BLaER1 treated with 17β-estradiol and CSF1 and Interleukin-3, amounts not matched to agents 10 nM and 100 nM (cell line): Measurements from ENCODE around the gene DCST2.

ENCODE experiments used
- H3K27ac ChIP-seq, 11 experiments: shearing (Covaris generic); formaldehyde crosslinking; 2 replicates each; pipeline ENCODE4 v1.8.1; 2022
- H3K27me3 ChIP-seq, 11 experiments: shearing (Covaris generic); formaldehyde crosslinking; 2 replicates each; pipeline ENCODE4 v1.8.1; 2022
- H3K36me3 ChIP-seq, 11 experiments: shearing (Covaris generic); formaldehyde crosslinking; 2 replicates each; pipeline ENCODE4 v1.8.1; 2022
- H3K4me1 ChIP-seq, 10 experiments: shearing (Covaris generic); formaldehyde crosslinking; 2 replicates each; pipeline ENCODE4 v1.8.1; 2022
- H3K4me2 ChIP-seq, 11 experiments: shearing (Covaris generic); formaldehyde crosslinking; 2 replicates each; pipeline ENCODE4 v1.8.1; 2022
- H3K4me3 ChIP-seq, 10 experiments: shearing (Covaris generic); formaldehyde crosslinking; 2 replicates each; pipeline ENCODE4 v1.8.1; 2022
- H3K9ac ChIP-seq, 11 experiments: shearing (Covaris generic); formaldehyde crosslinking; 2 replicates each; pipeline ENCODE4 v1.8.1; 2022
- H3K9me3 ChIP-seq, 11 experiments: shearing (Covaris generic); formaldehyde crosslinking; replicated peaks in 1 of 11; 2 replicates each; pipeline ENCODE4 v1.8.1; 2022
- H4K20me1 ChIP-seq, 11 experiments: shearing (Covaris generic); formaldehyde crosslinking; 2 replicates each; pipeline ENCODE4 v1.8.1; 2022
- Cebpa-rat ChIP-seq, 11 experiments: shearing (Covaris generic); IDR thresholded peaks; 2 replicates each; pipeline ENCODE4 v1.8.1; 2022

Gene DCST2

GRCh38 chr1:155057104-155057503, 23.5 kb upstream of the DCST2 start:
- Histone ChIP-seq H3K4me3 (no peak overlapping the region), H4K20me1 (peaks cover 12 to 98% (median 33%) of the 10 kb centered on the region in 11 experiments; a peak in 21 of 22 replicates), H3K4me1 (peaks cover 36 to 38% (median 37%) of the 10 kb centered on the region in 10 experiments), H3K9me3 (no peaks in the 10 kb centered on the region), H3K9ac (peak overlapping the region in 1 of 11 experiments; percentile 17; a peak in 1 of 22 replicates), H3K27me3 (no peaks in the 10 kb centered on the region), H3K4me2 (no peak overlapping the region), H3K27ac (no peak overlapping the region), H3K36me3 (peaks cover 40 to 83% (median 74%) of the 10 kb centered on the region in 11 experiments)
- no peak for TF ChIP-seq Cebpa-rat (IDR thresholded peaks at IDR 0.05)

- H3K36me3 ChIP-seq: peaks cover 32 to 55% (median 50%) of the 10 kb centered on the region in 11 experiments
- H3K9ac ChIP-seq: peak overlapping the region in 10 of 11 experiments; percentile 12 to 89 (median 64); a peak in 17 of 22 replicates
- H3K9me3 ChIP-seq: no peaks in the 10 kb centered on the region
- H3K4me1 ChIP-seq: peaks cover 33 to 48% (median 39%) of the 10 kb centered on the region in 10 experiments
- no peak for TF ChIP-seq Cebpa-rat (IDR thresholded peaks at IDR 0.05)
- H3K27ac ChIP-seq: peak overlapping the region in 7 of 11 experiments; percentile 6 to 62 (median 23); a peak in 9 of 22 replicates
- H3K27me3 ChIP-seq: no peaks in the 10 kb centered on the region
- H4K20me1 ChIP-seq: peaks cover 0 to 71% (median 29%) of the 10 kb centered on the region in 11 experiments; a peak in 18 of 22 replicates
- H3K4me3 ChIP-seq: peak overlapping the region in 5 of 10 experiments; percentile 5 to 95 (median 87); a peak in 7 of 20 replicates
- peak overlapping the region; percentile 92 to 100 (median 100) for H3K4me2 ChIP-seq
These were observed 20.0 kb upstream of the DCST2 start for GRCh38 chr1:155053531-155054105.

- Histone ChIP-seq H3K4me1 (peaks cover 33 to 48% (median 39%) of the 10 kb centered on the region in 10 experiments), H4K20me1 (peaks cover 0 to 62% (median 23%) of the 10 kb centered on the region in 11 experiments; a peak in 18 of 22 replicates), H3K27ac (peak overlapping the region in 10 of 11 experiments; percentile 2 to 79 (median 73); a peak in 16 of 22 replicates), H3K4me2 (peak overlapping the region; percentile 92 to 100 (median 100)), H3K9ac (peak overlapping the region; percentile 79 to 89 (median 85)), H3K4me3 (peak overlapping the region; percentile 84 to 95 (median 89)), H3K27me3 (no peaks in the 10 kb centered on the region), H3K36me3 (peaks cover 23 to 46% (median 41%) of the 10 kb centered on the region in 11 experiments), H3K9me3 (no peaks in the 10 kb centered on the region)
- TF ChIP-seq Cebpa-rat (IDR thresholded peaks at IDR 0.05): no peak
These were observed 19.1 kb upstream of the DCST2 start for GRCh38 chr1:155052439-155053395.

GRCh38 chr1:155051777-155052398, 18.3 kb upstream of the DCST2 start:
- peaks cover 17 to 38% (median 33%) of the 10 kb centered on the region in 11 experiments for H3K36me3 ChIP-seq
- peak overlapping the region; percentile 84 to 95 (median 89) for H3K4me3 ChIP-seq
- peak overlapping the region; percentile 32 to 79 (median 71); a peak in 21 of 22 replicates for H3K27ac ChIP-seq
- peak overlapping the region; percentile 79 to 89 (median 85) for H3K9ac ChIP-seq
- H3K4me1 ChIP-seq: peaks cover 33 to 48% (median 39%) of the 10 kb centered on the region in 10 experiments
- H3K9me3 ChIP-seq: no peaks in the 10 kb centered on the region
- H4K20me1 ChIP-seq: peaks cover 0 to 53% (median 23%) of the 10 kb centered on the region in 11 experiments; a peak in 18 of 22 replicates
- TF ChIP-seq Cebpa-rat (IDR thresholded peaks at IDR 0.05): no peak
- peak overlapping the region; percentile 92 to 100 (median 100) for H3K4me2 ChIP-seq
- no peaks in the 10 kb centered on the region for H3K27me3 ChIP-seq

- Histone ChIP-seq H3K4me3 (peak overlapping the region; percentile 84 to 95 (median 89)), H3K27ac (peak overlapping the region; percentile 32 to 79 (median 71); a peak in 21 of 22 replicates), H3K27me3 (no peaks in the 10 kb centered on the region), H3K4me2 (peak overlapping the region; percentile 92 to 100 (median 100)), H3K9ac (peak overlapping the region; percentile 79 to 89 (median 85)), H3K36me3 (peaks cover 12 to 33% (median 28%) of the 10 kb centered on the region in 11 experiments), H3K9me3 (no peaks in the 10 kb centered on the region), H3K4me1 (peaks cover 33 to 48% (median 39%) of the 10 kb centered on the region in 10 experiments), H4K20me1 (peaks cover 0 to 48% (median 23%) of the 10 kb centered on the region in 11 experiments; a peak in 18 of 22 replicates)
- TF ChIP-seq Cebpa-rat (IDR thresholded peaks at IDR 0.05): no peak
These were observed 17.8 kb upstream of the DCST2 start for GRCh38 chr1:155051342-155051776.

GRCh38 chr1:155050560-155051341, 17.2 kb upstream of the DCST2 start, which contains the start of gene ADAM15:
TSS of gene ADAM15 (plus strand) at chr1:155051316. CDS start at chr1:155051387, 71 bp downstream.
- Histone ChIP-seq H3K4me2 (peak within 1 kb of the TSS; percentile 92 to 100 (median 100)), H3K36me3 (peaks cover 6 to 26% (median 22%) of the 10 kb centered on the region in 11 experiments; a peak in 21 of 22 replicates), H3K27ac (peak within 1 kb of the TSS; percentile 39 to 79 (median 71); a peak in 21 of 22 replicates), H3K4me1 (peaks cover 33 to 48% (median 41%) of the 10 kb centered on the region in 10 experiments), H3K9ac (peak within 1 kb of the TSS; percentile 79 to 89 (median 85)), H3K4me3 (peak within 1 kb of the TSS; percentile 84 to 95 (median 89)), H3K9me3 (no peaks in the 10 kb centered on the region), H3K27me3 (no peaks in the 10 kb centered on the region), H4K20me1 (peaks cover 0 to 42% (median 21%) of the 10 kb centered on the region in 11 experiments; a peak in 18 of 22 replicates)
- TF ChIP-seq Cebpa-rat (IDR thresholded peaks at IDR 0.05): no peak
